Measurements from ENCODE around the gene ANXA2R. TPM values are rescaled to one million over a fixed set of nuclear protein-coding genes. Genes with fewer than 3 reads are reported as not detected.
A peak's percentile ranks its signal among the peaks of the same experiment; 100 is the strongest.

Gene ANXA2R
- total and polyA plus RNA-seq, 2 donors (not counting 1 experiment from before 2014, with no cell fraction given), result 19.3 to 50.4 TPM

DNA sequence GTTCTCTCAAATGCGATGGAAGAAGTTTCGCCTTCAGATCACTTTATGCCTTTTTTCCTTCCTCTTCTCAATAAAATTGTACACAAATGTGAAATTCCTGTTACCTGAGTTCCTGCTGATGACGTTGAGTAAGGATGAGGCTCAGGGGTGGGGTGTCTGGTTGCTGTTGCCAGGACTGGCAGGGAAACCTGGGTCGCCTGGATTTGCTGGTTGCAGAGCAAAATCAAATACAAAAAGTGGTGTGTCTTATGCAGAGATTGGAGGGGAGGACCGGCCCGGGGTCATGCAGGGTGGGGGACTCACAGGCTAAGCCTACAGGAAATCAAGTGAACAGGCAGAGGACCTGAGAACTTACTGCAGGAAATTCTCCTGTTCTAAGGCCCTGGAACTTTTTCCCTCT, 39.2 kb downstream of the ANXA2R start:
- no peak overlapping the region for H3K27ac Mint-ChIP-seq
- Histone ChIP-seq H3K4me2 (replicated peaks; ENCODE audit: low read depth, low read length, poor library complexity, severe bottlenecking) (no peak overlapping the region), H3K27me3 (replicated peaks in 1 of 4; ENCODE audit: control extremely low read depth in 1 of 4, control insufficient read depth in 3 of 4, insufficient read depth in 4 of 4, low read length in 3 of 4) (peaks cover 0 to 25% (median 12%) of the 10 kb centered on the region in 4 experiments), H3K9me3 (ENCODE audit: control extremely low read depth in 1 of 3, control insufficient read depth in 2 of 3, insufficient read depth in 1 of 3, low read length in 2 of 3) (peaks cover 0 to 6% (median 0%) of the 10 kb centered on the region in 3 donors), H3K4me3 (ENCODE audit: control extremely low read depth in 1 of 5, extremely low read depth in 1 of 5, insufficient read depth in 1 of 5, low read depth in 2 of 5, low read length in 4 of 5) (no peak overlapping the region), H3K9ac (ENCODE audit: low read length) (no peak overlapping the region), H4K20me1 (ENCODE audit: control insufficient read depth, insufficient read depth, low read length, poor library complexity, severe bottlenecking) (no peaks in the 10 kb centered on the region), H3K4me1 (ENCODE audit: control insufficient read depth in 2 of 2, insufficient read depth in 2 of 2, low read length in 2 of 2) (peaks cover 9 to 12% of the 10 kb centered on the region in 2 donors), H3K79me2 (ENCODE audit: control insufficient read depth, insufficient read depth, low read length) (peaks cover 14% of the 10 kb centered on the region), H2AFZ (ENCODE audit: insufficient read depth, low read depth, low read length, poor library complexity, severe bottlenecking) (no peak overlapping the region), H3K36me3 (replicated peaks in 1 of 2; ENCODE audit: control extremely low read depth in 1 of 2, control insufficient read depth in 1 of 2, extremely low read depth in 1 of 2, insufficient read depth in 2 of 2, low read length in 1 of 2) (peaks cover 0 to 2% of the 10 kb centered on the region in 2 experiments), H3K27ac (ENCODE audit: low read length in 2 of 2) (no peak overlapping the region)
- TF ChIP-seq EZH2 (IDR thresholded peaks at IDR 0.05; ENCODE audit: borderline replicate concordance, insufficient read depth, low read depth, low read length, poor library complexity, severe bottlenecking), result no peak
- no peak for TF ChIP-seq CTCF (IDR thresholded peaks at IDR 0.05)
- ChIA-PET POLR2A (no interaction called here), CTCF (no interaction called here)
- peaks cover 10% of the 10 kb centered on the region for H3K4me1 Mint-ChIP-seq
- ATAC-seq (ENCODE audit: low read depth) (no peak), DNase-seq (no peak)
- peaks cover 20% of the 10 kb centered on the region for H3K27me3 Mint-ChIP-seq
- H3K9me3 Mint-ChIP-seq (ENCODE audit: insufficient read depth), result no peaks in the 10 kb centered on the region
- WGBS (ENCODE audit: insufficient coverage), result 70% methylated on average over 2 of the region's 6 CpGs
- intact Hi-C loops (cut with micrococcal nuclease), result no loop called here
- H3K4me3 Mint-ChIP-seq, result peak overlapping the region; percentile 37

DNA sequence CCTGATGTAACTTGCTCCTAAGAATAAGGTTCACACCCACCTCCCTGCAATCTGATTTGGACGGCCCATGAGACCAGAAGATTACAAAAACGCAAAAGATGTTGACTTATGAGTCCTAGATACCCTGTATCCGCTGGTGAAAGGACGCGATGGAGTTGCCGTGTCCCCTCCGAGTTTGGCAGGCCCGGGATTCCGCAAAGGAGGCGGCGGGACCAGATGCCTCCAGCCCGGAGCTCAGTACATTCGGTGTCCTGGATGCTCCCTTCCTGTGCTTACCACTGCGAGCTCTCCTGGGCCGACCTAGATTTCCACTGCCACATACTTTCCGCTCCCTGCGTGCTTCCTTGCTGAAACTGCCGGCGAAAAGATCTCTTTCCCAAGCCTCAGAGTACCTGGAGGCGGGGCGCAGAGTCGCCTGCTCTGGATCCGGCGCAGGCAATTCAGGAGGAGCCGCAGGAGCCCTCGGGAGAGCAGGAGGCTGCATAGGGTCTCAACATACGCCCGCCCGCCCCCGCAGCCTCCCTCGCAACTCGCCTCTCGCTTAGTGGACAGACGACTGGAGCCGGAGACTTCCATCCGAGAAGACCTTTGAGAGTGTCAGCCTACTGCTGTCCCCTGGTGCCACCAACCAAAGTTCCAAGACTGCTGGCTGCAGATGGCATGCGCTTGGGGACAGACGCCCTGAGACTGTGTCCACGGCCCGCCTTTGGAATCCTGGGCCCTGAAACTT, 39.8 kb downstream of the ANXA2R start:
- Mint-ChIP-seq H3K27me3 (peaks cover 20% of the 10 kb centered on the region), H3K4me3 (peak overlapping the region; percentile 44), H3K27ac (no peak overlapping the region), H3K9me3 (ENCODE audit: insufficient read depth) (no peaks in the 10 kb centered on the region), H3K4me1 (peaks cover 12% of the 10 kb centered on the region)
- Histone ChIP-seq H3K79me2 (ENCODE audit: control insufficient read depth, insufficient read depth, low read length) (peaks cover 14% of the 10 kb centered on the region), H4K20me1 (ENCODE audit: control insufficient read depth, insufficient read depth, low read length, poor library complexity, severe bottlenecking) (no peaks in the 10 kb centered on the region), H3K4me2 (replicated peaks; ENCODE audit: low read depth, low read length, poor library complexity, severe bottlenecking) (peak overlapping the region; percentile 62), H3K9ac (ENCODE audit: low read length) (no peak overlapping the region), H3K36me3 (replicated peaks in 1 of 2; ENCODE audit: control extremely low read depth in 1 of 2, control insufficient read depth in 1 of 2, extremely low read depth in 1 of 2, insufficient read depth in 2 of 2, low read length in 1 of 2) (peaks cover 0 to 2% of the 10 kb centered on the region in 2 experiments), H3K27ac (ENCODE audit: low read length in 2 of 2) (no peak overlapping the region), H3K4me1 (ENCODE audit: control insufficient read depth in 2 of 2, insufficient read depth in 2 of 2, low read length in 2 of 2) (peaks cover 12 to 16% of the 10 kb centered on the region in 2 donors), H3K27me3 (replicated peaks in 1 of 4; ENCODE audit: control extremely low read depth in 1 of 4, control insufficient read depth in 3 of 4, insufficient read depth in 4 of 4, low read length in 3 of 4) (peaks cover 0 to 25% (median 12%) of the 10 kb centered on the region in 4 experiments), H2AFZ (ENCODE audit: insufficient read depth, low read depth, low read length, poor library complexity, severe bottlenecking) (peak overlapping the region; percentile 55), H3K9me3 (ENCODE audit: control extremely low read depth in 1 of 3, control insufficient read depth in 2 of 3, insufficient read depth in 1 of 3, low read length in 2 of 3) (peaks cover 0 to 6% (median 0%) of the 10 kb centered on the region in 3 donors), H3K4me3 (ENCODE audit: control extremely low read depth in 1 of 5, extremely low read depth in 1 of 5, insufficient read depth in 1 of 5, low read depth in 2 of 5, low read length in 4 of 5) (peak overlapping the region in 1 of 5 experiments; percentile 7)
- no peak for TF ChIP-seq CTCF (IDR thresholded peaks at IDR 0.05)
- no peak for TF ChIP-seq EZH2 (IDR thresholded peaks at IDR 0.05; ENCODE audit: borderline replicate concordance, insufficient read depth, low read depth, low read length, poor library complexity, severe bottlenecking)
- ChIA-PET CTCF (interaction anchor here (2.1 to 11.7 kb wide), 2 partner anchors 8 to 19 kb away, joined by 11 to 177 read pairs; no protein-coding TSS in a partner anchor), POLR2A (interaction anchor here (2.3 kb wide), 1 partner anchor 19 kb away, joined by 11 read pairs; no protein-coding TSS in a partner anchor)
- no peak for ATAC-seq (ENCODE audit: low read depth)
- DNase-seq, result no peak
- intact Hi-C loops (cut with micrococcal nuclease), result no loop called here
- WGBS (ENCODE audit: insufficient coverage), result 37% methylated on average over 37 of the region's 40 CpGs
